MM.1S (cell line): ENCODE results near the gene SLC2A5.

ENCODE experiments used
- EZH2 ChIP-seq: fragments of 300-600 bp; sonication (generic); optimal IDR thresholded peaks from 2 replicates; pipeline ENCODE3; 2017; ENCODE audit warnings: low read depth, mild to moderate bottlenecking, antibody characterized with exemption, low read length, mixed read lengths
- TF ChIP-seq, protein P1 (sequence below): fragments of 300-600 bp; sonication (generic); IDR thresholded peaks from 2 replicates; pipeline ENCODE4 v1.5.1; 2016; ENCODE audit warnings: antibody characterized with exemption, low read length, mixed read lengths

DNA sequence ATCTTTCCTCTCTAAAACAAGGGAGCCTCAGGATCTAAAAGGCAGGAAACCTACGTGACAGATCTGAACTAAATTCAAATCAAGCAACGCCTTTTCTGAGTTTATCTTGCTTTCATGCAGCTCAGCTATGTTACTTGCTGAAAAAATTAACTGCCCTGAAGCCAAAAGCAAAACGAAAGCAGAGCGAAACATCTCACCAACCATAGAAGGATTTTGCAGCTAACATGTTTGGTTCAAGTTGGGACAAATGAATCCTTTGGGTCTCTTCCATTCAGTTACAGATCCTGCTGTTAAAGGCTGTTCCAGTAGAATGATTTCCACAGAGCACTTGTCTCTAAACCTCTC lies 482 bp downstream of the SLC2A5 start:
- TF ChIP-seq, protein P1, sequence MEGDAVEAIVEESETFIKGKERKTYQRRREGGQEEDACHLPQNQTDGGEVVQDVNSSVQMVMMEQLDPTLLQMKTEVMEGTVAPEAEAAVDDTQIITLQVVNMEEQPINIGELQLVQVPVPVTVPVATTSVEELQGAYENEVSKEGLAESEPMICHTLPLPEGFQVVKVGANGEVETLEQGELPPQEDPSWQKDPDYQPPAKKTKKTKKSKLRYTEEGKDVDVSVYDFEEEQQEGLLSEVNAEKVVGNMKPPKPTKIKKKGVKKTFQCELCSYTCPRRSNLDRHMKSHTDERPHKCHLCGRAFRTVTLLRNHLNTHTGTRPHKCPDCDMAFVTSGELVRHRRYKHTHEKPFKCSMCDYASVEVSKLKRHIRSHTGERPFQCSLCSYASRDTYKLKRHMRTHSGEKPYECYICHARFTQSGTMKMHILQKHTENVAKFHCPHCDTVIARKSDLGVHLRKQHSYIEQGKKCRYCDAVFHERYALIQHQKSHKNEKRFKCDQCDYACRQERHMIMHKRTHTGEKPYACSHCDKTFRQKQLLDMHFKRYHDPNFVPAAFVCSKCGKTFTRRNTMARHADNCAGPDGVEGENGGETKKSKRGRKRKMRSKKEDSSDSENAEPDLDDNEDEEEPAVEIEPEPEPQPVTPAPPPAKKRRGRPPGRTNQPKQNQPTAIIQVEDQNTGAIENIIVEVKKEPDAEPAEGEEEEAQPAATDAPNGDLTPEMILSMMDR, result no peak
- TF ChIP-seq EZH2, result no peak
